ENCODE measurements around the gene GBP7.

Gene GBP7

DNA sequence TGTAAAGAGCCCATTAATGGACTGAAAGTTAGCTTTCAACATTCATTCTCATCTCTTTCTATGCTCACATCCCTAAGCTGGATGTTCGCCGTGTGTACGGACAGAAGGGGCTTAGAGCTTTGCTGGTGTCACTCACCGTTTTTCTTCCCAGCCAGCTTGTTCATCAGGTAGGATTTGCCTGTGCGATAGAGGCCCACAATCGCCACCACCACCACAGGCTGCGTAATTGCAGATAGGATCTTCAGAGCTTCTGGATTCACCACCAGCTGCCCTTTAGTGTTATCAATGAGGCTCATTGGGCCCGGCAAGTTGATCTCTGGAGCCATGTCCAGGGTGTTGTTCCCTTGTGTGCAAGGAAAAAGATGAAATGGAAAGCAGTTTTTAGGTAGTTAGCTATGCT lies 54.2 kb downstream of the GBP7 start:
- in situ Hi-C loops (cut with MboI; ENCODE audit: low sequenced_read_pairs): no loop called here

DNA sequence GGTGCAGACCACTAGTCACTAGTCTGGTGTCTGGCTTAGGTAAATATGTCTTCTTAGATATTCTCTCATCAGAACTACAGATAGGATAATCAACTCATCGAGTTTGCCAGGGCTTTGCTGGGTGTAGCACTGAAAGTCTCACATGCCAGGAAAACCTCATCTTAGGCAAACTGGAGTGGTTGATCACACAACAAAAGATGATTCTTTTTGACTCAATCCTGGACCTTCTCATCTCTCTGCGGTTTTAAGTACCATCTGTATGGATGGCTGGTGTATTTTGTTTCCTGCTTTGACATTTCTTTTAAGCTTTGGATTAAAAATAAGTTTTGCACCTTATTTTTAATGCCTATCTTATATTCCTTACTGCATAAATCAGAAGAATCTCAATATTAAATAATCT lies 61.1 kb downstream of the GBP7 start:
- in situ Hi-C loops (cut with MboI; ENCODE audit: low sequenced_read_pairs): no loop called here

GRCh38 chr1:89112871-89113613 lies 62.8 kb downstream of the GBP7 start:
- in situ Hi-C loops (cut with MboI; ENCODE audit: low sequenced_read_pairs): no loop called here

- in situ Hi-C loops (cut with MboI; ENCODE audit: low sequenced_read_pairs): no loop called here
Measured at GRCh38 chr1:89104687-89105086, 71.1 kb downstream of the GBP7 start.

- in situ Hi-C loops (cut with MboI; ENCODE audit: low sequenced_read_pairs): no loop called here
Measured at GRCh38 chr1:89104147-89104546, 71.7 kb downstream of the GBP7 start.

GRCh38 chr1:89102021-89102420 lies 73.8 kb downstream of the GBP7 start:
- in situ Hi-C loops (cut with MboI; ENCODE audit: low sequenced_read_pairs): no loop called here

GRCh38 chr1:89100412-89100811 lies 75.4 kb downstream of the GBP7 start:
- in situ Hi-C loops (cut with MboI; ENCODE audit: low sequenced_read_pairs): no loop called here

DNA sequence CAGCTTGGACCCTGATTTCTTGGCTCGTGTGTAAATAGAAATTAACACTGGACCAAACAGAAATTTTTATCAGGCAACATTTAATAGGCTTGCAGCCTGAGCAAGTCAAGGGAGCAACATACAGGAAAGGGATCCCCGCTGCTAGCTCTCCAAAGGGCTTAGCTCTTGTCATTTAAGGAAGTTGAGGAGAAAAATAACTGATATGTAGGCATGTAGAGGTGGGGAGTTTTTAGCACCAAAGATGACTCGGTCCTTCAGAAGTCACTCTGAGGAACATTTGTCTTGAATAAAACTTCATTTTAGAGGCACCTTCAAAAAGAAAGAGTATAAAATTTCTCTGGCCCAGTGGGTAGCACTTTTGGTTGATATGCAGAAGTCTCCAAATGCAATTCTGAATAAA lies 76.9 kb downstream of the GBP7 start:
- in situ Hi-C loops (cut with MboI; ENCODE audit: low sequenced_read_pairs): no loop called here

DNA sequence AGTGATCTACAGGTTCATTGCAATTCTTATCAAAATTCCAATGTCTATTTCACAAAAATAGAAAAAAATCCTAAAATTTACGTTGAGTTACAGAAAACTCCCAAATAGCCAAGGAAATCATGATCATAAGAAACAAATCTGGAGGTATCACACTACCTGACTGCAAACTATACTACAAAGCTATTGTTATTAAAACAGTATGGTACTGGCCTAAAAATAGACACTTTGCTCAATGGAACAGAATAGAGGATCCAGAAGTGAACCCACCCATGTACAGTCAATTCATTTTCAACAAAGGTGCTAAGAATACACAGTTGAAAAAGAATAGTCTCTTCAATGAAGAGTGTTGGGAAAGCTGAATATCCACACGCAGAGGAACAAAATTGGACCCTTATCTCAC lies 80.1 kb downstream of the GBP7 start:
- in situ Hi-C loops (cut with MboI; ENCODE audit: low sequenced_read_pairs): no loop called here

DNA sequence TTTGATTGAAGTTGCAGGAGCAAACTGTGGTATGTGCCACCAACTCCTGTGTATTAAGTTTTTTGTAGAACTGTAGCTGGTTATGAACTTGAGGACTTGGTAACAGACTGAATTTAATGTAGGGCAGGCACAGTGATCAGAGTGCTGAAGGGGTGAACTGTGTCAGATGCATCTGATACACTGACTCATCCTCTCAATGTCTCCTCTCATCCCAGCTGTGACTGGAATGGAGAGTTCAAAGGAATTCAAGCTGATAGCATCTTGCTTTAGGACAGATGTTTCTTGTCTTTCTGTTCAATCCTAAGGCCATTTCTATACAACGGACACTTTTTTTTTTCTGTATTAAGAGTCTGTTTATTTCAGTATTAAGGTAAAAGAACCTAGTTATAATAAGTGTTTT lies 85.8 kb downstream of the GBP7 start:
- in situ Hi-C loops (cut with MboI; ENCODE audit: low sequenced_read_pairs): no loop called here

- in situ Hi-C loops (cut with MboI; ENCODE audit: low sequenced_read_pairs): no loop called here
Measured at GRCh38 chr1:89088572-89088971, 87.2 kb downstream of the GBP7 start.

DNA sequence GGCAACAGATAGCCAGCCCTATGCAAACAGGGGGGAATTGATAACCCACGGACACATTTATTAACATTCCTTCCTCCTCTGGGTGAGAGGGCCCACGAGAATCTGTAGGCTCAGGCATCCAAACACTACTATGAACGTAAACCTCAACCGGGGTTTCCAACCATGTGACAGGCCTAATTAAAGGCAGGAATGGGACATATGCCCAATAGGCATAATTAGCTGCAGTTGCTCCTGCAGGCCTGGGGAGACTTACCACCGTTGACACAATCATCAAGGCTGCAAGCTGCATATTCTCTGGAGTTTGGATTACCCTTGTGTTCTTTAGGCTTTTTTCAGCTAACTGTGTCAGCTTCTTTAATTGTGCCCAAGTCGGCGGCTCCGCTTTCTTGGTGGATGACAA lies 88.6 kb downstream of the GBP7 start:
- in situ Hi-C loops (cut with MboI; ENCODE audit: low sequenced_read_pairs): no loop called here

DNA sequence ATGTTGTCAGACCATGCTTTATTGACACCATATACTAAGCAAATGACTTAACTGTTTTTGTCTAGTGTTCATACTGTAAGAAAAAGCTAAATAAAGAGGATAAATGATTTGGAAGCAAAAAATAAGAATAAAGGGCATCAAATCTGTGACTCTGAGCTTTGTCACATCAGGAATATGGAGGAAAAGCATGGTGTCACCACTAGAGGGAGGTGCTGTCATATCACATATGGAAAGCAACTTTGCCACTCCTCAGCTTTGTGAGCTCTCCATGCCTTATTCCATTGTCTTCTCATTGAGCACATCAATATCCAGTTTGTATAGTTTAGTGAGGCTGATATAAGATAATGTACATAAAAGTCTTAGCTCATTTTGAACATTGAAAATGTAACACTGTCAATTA lies 90.0 kb downstream of the GBP7 start:
- in situ Hi-C loops (cut with MboI; ENCODE audit: low sequenced_read_pairs): no loop called here

All from HL-60/S4 treated with retinoic acid at 250 ng/mL for 4 days and 3 days (cell line).